ENCODE results near the gene TET3.

The TET3 gene

GRCh38 chr2:73965053-73965452, 19.7 kb upstream of the TET3 start:
- no peak for DNase-seq

GRCh38 chr2:73968357-73968937, 16.3 kb upstream of the TET3 start:
- DNase-seq: no peak

- DNase-seq: no peak
Observed at GRCh38 chr2:73969356-73969755, 15.4 kb upstream of the TET3 start.

- no peak for DNase-seq
Observed at GRCh38 chr2:73970141-73970803, 14.4 kb upstream of the TET3 start.

- peak; percentile 44 for DNase-seq
Observed at GRCh38 chr2:73970850-73971471, 13.7 kb upstream of the TET3 start.

GRCh38 chr2:73971722-73972121, 13.0 kb upstream of the TET3 start:
- DNase-seq: no peak

GRCh38 chr2:73972846-73973245, 11.9 kb upstream of the TET3 start:
- DNase-seq: no peak

GRCh38 chr2:73975731-73976130, 9.0 kb upstream of the TET3 start:
- DNase-seq: no peak

- no peak for DNase-seq
Observed at GRCh38 chr2:73976803-73977202, 7.9 kb upstream of the TET3 start.

- DNase-seq: no peak
Observed at GRCh38 chr2:73977466-73977865, 7.2 kb upstream of the TET3 start.

GRCh38 chr2:73979021-73979420, 5.7 kb upstream of the TET3 start:
- DNase-seq: peak; percentile 59

- DNase-seq: no peak
Observed at GRCh38 chr2:73979686-73980085, 5.0 kb upstream of the TET3 start.

GRCh38 chr2:73980566-73980965, 4.1 kb upstream of the TET3 start:
- DNase-seq: no peak

- DNase-seq: peak; percentile 16
Observed at GRCh38 chr2:73981081-73982001, 3.4 kb upstream of the TET3 start.

GRCh38 chr2:73982140-73982617, 2.5 kb upstream of the TET3 start:
- no peak for DNase-seq

- DNase-seq: no peak
Observed at GRCh38 chr2:73983322-73984202, 1.1 kb upstream of the TET3 start.

- DNase-seq: peak; percentile 68
Observed at GRCh38 chr2:73984922-73985307, 205 bp downstream of the TET3 start.

- DNase-seq: peak; percentile 45
Observed at GRCh38 chr2:73985308-73986084, 786 bp downstream of the TET3 start.

GRCh38 chr2:73986085-73986681, 1.5 kb downstream of the TET3 start:
- peak; percentile 33 for DNase-seq

GRCh38 chr2:73987109-73987947, 2.6 kb downstream of the TET3 start:
- DNase-seq: peak; percentile 37

All from activated CD4-positive, alpha-beta T cell treated with anti-CD3 and anti-CD28 coated beads, Interleukin-2, amount 50 U/mL, for 1 hour (primary cell).